DMS 273 (cell line): ENCODE data around the gene CCDC183.
A peak's percentile ranks its signal among the peaks of the same experiment; 100 is the strongest.
"Not testable (repeated sequence)": the region's sequence is repeated elsewhere in the genome, so short reads cannot be mapped to it uniquely, and the experiment has no call there.

Experiments used
- DNase-seq: peaks from one replicate; lab custom pipeline; 2025; ENCODE audit not compliant: unreplicated experiment; lab: John Stamatoyannopoulos, UW

Gene CCDC183

DNA sequence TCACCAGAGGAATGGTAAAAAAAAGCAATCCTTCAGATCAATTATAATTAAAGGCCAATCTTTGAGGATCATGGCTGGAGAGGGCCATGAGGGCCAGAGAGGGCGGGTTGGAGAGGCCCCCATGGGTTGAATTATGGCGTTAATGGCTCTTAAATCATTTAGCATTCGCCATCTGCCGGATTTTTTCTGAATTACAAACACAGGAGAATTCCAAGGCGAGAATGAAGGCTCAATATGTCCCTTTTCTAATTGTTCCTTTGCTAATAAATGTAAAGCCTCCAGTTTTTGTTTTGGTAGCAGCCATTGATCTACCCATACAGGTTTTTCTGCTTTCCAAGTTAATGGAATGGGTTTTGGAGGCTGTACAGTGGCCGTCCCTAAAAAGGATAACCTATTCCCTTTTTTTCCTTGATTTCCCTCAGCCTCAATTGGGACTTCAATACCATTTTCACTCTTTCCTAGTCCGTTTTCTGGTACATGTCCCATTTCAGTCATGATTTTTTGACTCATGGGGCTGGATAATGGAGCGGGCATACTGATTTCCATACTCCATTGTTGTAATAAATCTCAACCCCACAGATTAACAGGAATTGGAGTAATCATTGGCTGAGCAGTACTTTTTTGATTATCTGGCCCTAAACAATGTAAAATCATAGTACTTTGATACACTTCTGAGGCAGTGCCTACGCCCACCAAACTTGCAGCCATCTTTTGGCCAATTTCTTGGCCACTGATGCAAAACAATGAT, 11.7 kb upstream of the CCDC183 start:
- DNase-seq, result peak; percentile 81

DNA sequence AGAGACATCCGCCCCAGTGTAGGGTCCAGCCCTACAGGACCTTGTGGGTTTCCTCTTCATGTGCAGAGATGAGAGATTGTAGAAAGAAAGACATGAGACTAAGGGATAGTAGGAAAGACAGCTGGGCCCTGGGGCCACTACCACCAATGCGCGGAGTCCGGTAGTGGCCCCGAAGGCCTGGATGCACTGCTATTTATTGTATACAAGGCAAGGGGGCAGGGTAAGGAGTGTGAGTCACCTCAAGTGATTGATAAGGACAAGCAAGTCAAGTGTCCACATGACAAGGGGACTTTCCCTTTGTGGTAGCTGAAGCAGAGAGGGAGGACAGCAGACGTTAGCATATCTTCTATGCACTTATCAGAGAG, 11.2 kb upstream of the CCDC183 start:
- DNase-seq, result no peak

DNA sequence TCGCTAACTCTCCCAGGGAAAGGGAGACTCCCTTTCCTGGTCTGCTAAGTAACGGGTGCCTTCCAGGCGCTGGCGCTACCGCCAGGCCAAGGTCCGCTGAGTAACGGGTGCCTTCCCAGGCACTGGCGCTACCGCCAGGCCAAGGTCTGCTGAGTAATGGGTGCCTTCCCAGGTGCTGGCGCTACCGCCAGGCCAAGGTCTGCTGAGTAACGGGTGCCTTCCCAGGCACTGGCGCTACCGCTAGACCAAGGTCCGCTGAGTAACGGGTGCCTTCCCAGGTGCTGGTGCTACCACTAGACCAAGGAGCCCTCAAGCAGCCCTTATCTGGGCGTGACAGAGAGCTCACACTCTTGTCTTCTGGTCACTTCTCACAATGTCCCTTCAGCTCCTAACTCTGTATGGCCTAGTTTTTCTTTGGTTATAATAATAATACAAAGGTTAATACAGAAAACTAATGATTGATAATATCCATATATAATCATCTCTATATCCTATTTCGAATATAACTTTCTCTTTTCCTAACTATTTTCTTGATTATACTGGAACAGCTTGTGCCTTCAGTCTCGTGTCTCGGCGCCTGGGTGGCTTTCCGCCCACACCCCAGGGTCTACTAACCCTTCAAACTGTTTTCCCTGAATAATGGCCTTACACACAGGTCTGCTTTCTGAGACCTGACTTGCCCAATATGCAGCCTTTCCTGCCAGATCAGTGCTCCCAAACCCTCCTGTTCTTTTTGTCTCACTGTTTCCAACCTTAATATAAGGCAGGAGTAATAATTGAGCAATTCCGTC, 10.4 kb upstream of the CCDC183 start:
- not testable (repeated sequence) for DNase-seq

DNA sequence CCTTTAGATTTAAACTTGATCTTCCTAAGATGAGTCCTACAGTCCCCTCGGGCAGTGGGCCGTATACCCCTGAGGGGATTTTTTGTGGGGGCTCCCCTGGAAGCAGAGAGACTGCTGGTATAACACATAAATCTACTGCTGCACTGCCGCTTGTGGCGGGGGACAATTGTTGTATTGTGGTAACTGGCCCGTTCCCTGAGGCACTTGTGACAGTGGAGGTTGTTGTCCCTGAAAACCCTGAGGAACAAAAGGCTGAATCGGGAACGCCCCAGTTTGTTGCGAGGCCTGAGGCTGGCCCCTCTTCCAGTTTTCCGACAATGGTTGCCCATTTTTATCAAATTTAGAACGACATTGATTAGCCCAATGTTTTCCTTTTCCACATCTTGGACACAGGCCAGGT, 9.7 kb upstream of the CCDC183 start:
- no peak for DNase-seq

DNA sequence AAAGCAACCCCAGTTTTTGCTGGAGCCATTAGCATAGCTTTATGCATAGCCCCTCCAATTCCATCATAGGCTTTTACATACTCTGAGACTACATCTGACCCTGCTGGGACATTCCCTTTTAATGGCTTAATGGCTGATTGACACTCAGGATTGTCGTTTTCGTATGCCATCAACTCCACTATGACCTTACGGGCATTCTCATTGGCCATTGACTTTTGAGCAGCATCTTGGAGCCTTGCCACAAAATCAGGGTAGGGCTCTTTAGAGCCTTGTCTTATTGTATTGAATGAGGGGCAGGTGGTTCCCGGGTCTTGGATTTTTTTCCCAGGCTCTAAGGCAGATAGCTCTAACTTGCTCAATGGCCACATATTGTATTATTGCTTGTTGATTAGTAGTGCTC, 9.2 kb upstream of the CCDC183 start:
- DNase-seq, result not testable (repeated sequence)

GRCh38 chr9:136787690-136788400, 8.3 kb upstream of the CCDC183 start:
- DNase-seq, result peak; percentile 84

- DNase-seq, result not testable (repeated sequence)
Measured at GRCh38 chr9:136788644-136789522, 7.3 kb upstream of the CCDC183 start.

GRCh38 chr9:136789523-136789937, 6.6 kb upstream of the CCDC183 start:
- DNase-seq, result no peak

DNA sequence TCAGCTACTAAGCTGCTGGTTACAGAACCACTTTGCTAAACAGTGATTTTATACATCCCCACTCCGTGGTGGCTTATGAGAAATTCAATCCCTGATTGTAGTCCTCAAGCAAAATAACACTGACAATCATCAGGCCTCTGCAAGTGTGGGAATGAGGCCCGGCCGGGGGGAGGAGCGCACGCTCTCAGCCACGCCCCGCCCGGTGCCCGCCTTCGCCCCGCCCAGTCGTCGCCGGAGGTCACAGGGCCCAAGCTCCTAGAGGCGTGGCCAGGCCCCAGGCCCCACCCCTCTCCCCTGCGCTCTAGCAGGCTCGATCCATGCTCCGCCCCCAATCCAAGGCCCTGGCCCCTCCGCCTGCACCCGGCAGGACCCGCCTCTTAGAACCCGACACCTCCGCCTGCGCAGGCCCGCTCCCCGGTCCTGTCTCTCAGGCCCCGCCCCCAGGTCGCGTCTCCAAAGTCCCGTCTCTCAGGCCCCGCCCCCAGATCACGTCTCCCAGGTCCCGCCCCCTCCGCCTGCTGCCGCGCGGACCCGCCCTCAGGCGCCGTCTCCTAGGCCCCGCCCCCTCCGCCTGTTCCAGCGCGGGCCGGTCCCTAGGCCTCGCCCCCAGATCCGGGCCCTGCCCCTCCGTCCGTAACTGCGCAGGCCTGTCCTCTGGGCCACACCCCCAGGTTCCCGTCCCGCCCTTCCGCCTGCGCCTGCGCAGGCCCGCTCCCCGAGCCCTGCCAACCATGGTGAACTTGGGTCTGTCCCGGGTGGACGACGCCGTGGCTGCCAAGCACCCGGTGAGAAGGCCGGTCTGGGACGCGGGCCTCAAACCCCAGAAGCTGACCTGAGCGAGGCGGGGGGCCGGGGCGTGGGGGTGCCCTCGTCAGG, 5.3 kb upstream of the CCDC183 start, which contains the start of gene TMEM141:
TSS of gene TMEM141 (plus strand) at position 705 of the 876 bp plus-strand sequence. CDS start at position 732, 27 bp downstream.
- peak; percentile 100 for DNase-seq

DNA sequence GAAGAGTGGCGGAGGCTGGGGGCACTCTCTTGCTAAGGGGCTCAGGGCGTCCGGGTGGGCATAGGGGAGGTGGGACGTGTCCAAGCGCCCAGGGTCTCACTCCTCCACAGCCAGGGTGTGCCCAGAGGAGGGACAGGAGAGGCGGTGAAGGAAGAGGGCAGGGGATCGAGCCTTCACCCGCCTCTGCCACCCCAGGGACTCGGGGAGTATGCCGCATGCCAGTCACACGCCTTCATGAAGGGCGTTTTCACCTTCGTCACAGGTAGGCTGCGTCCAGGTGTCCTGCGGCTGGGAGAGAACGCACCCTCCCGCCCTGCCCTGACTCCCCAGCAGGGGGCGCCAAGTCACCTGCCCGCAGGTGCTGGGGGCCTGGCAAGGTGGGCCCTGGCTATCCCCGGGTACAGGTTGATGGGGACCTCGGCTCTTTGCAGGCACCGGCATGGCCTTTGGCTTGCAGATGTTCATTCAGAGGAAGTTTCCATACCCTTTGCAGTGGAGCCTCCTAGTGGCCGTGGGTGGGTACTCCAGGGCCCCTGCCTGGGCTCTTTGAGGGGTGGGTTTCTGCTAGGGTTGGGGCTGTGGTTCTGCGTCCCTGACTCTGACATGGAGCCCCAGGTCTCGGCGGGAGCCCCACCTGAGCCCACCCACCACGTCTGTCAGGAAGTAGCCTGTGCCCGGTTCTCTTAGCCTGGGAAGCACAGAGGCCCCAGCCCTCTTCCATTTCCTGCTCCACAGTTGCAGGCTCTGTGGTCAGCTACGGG, 4.4 kb upstream of the CCDC183 start:
- peak; percentile 64 for DNase-seq

- DNase-seq, result no peak
Measured at GRCh38 chr9:136792321-136793085, 3.6 kb upstream of the CCDC183 start.

GRCh38 chr9:136793086-136793946, 2.8 kb upstream of the CCDC183 start:
- peak; percentile 49 for DNase-seq

DNA sequence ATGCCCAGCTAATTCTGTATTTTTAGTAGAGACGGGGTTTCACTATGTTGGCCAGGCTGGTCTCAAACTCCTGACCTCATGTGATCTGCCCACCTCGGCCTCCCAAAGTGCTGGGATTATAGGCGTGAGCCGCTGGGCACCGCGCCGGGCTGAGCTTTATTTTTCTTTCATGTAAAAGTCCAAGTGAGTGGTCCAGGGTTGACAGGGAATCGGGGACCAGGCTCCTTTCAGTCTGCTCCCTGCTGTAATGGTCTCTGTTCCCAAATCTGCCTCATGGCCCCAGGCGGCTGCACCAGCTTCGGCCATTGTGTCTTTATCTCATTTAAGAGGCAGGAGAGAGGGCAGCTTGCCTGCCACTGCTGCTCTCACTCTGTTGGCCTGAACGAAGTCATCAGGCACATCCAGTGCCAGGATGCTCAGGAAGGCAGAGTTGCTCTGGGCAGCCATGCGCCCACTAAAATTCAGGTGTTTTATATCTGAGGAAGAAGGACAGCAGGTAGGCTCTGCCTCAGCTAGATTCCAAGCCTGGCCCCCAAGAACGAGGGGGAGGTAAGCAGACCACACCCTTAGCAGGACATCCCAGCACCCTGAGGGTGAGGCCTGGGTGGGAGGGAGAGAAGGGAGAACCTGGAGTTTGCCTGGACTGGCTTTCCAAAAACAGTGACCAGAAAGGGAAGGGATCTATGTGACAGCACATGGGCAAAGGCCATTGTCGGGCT, 1.7 kb upstream of the CCDC183 start:
- no peak for DNase-seq

DNA sequence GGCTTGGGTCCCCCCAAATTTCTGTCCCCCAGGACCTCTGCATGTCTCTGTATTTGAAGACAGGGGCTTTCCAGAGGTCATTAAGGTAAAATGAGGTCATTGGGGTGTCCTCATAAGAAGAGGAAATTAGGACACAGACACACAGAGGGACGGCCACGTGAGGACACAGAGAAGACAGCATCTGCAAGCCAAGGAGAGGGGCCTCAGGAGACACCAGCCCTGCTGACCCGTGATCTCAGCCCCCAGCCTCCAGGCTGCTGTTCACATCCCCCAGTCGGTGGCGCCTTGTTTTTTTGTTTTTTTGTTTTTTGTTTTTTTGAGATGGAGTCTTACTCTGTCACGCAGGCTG, 1.2 kb upstream of the CCDC183 start:
- DNase-seq, result no peak

- DNase-seq, result peak; percentile 61
Measured at GRCh38 chr9:136796775-136797347, 723 bp downstream of the CCDC183 start.

GRCh38 chr9:136798708-136799078, 2.6 kb downstream of the CCDC183 start:
- no peak for DNase-seq
